DMS53 treated with DMSO at 0.1 percent for 48 hours (cell line): Measurements from ENCODE around the gene BTBD16.

Experiments used
- DNase-seq: peaks from one replicate; lab custom pipeline; 2025; ENCODE audit not compliant: unreplicated experiment; lab: John Stamatoyannopoulos, UW

BTBD16 gene

GRCh38 chr10:122269059-122269687, 1.9 kb upstream of the BTBD16 start:
- DNase-seq: no peak

- DNase-seq: no peak
Observed at GRCh38 chr10:122273966-122274545, 3.0 kb downstream of the BTBD16 start.

GRCh38 chr10:122276611-122277208, 5.6 kb downstream of the BTBD16 start:
- no peak for DNase-seq

- no peak for DNase-seq
Observed at GRCh38 chr10:122277526-122278136, 6.5 kb downstream of the BTBD16 start.

GRCh38 chr10:122279725-122280141, 8.6 kb downstream of the BTBD16 start:
- DNase-seq: peak; percentile 26

GRCh38 chr10:122280156-122280555, 9.1 kb downstream of the BTBD16 start:
- DNase-seq: no peak

- no peak for DNase-seq
Observed at GRCh38 chr10:122281018-122281626, 10.0 kb downstream of the BTBD16 start.

GRCh38 chr10:122281751-122282150, 10.7 kb downstream of the BTBD16 start:
- no peak for DNase-seq

GRCh38 chr10:122282253-122282671, 11.2 kb downstream of the BTBD16 start:
- DNase-seq: no peak

GRCh38 chr10:122282909-122283308, 11.8 kb downstream of the BTBD16 start:
- no peak for DNase-seq

- no peak for DNase-seq
Observed at GRCh38 chr10:122285506-122286444, 14.7 kb downstream of the BTBD16 start.

GRCh38 chr10:122286867-122287266, 15.8 kb downstream of the BTBD16 start:
- DNase-seq: no peak

- DNase-seq: no peak
Observed at GRCh38 chr10:122287570-122287969, 16.5 kb downstream of the BTBD16 start.

GRCh38 chr10:122288262-122288661, 17.2 kb downstream of the BTBD16 start:
- DNase-seq: no peak

- DNase-seq: no peak
Observed at GRCh38 chr10:122288917-122289316, 17.8 kb downstream of the BTBD16 start.

- DNase-seq: no peak
Observed at GRCh38 chr10:122290334-122290733, 19.2 kb downstream of the BTBD16 start.

GRCh38 chr10:122290833-122291532, 19.9 kb downstream of the BTBD16 start:
- no peak for DNase-seq

- no peak for DNase-seq
Observed at GRCh38 chr10:122291739-122292138, 20.6 kb downstream of the BTBD16 start.

GRCh38 chr10:122292376-122292775, 21.3 kb downstream of the BTBD16 start:
- no peak for DNase-seq
